ENCODE measurements around the gene CILP.

GRCh38 chr15:65248511-65249255 lies 37.4 kb upstream of the CILP start:
- no peak for TF ChIP-seq SUZ12 (IDR thresholded peaks at IDR 0.05)
- TF ChIP-seq SP1 (IDR thresholded peaks at IDR 0.05), result no peak
- TF ChIP-seq TARDBP (IDR thresholded peaks at IDR 0.05), result no peak
- no peak for TF ChIP-seq ARNT (IDR thresholded peaks at IDR 0.05)

Measured in HEK293T (cell line).